IMR-90 (cell line): Measurements from ENCODE around the gene FITM1.

Experiments used
- CEBPB ChIP-seq: IDR thresholded peaks from 2 replicates; pipeline ENCODE4 v1.6.1; 2012; ENCODE audit warnings: low read depth, low read length, improper control_type of control experiment
- MXI1 ChIP-seq: IDR thresholded peaks from 2 replicates; pipeline ENCODE4 v1.6.1; 2012; ENCODE audit warnings: low read depth, mild to moderate bottlenecking, low read length, moderate library complexity, borderline replicate concordance
- POLR2A ChIP-seq: IDR thresholded peaks from 2 replicates; pipeline ENCODE4 v1.6.1; 2012; ENCODE audit warnings: mild to moderate bottlenecking, low read depth, low read length
- RAD21 ChIP-seq: IDR thresholded peaks from 2 replicates; pipeline ENCODE4 v1.6.1; 2012; ENCODE audit warnings: low read length, improper control_type of control experiment
- RCOR1 ChIP-seq: IDR thresholded peaks from 2 replicates; pipeline ENCODE4 v1.6.1; 2012; ENCODE audit warnings: mild to moderate bottlenecking, low read length, improper control_type of control experiment; ENCODE audit not compliant: insufficient replicate concordance
- SMC3 ChIP-seq: fragments of 150-350 bp; IDR thresholded peaks from 2 replicates; pipeline ENCODE4 v1.6.1; 2016; ENCODE audit warnings: low read depth, mild to moderate bottlenecking, antibody characterized with exemption, low read length, moderate library complexity
- TF ChIP-seq, protein P1 (sequence below): conservative IDR thresholded peaks from 2 replicates; pipeline ENCODE4 v1.5.1; 2012; ENCODE audit warnings: mild to moderate bottlenecking, low read depth, low read length, improper control_type of control experiment

DNA sequence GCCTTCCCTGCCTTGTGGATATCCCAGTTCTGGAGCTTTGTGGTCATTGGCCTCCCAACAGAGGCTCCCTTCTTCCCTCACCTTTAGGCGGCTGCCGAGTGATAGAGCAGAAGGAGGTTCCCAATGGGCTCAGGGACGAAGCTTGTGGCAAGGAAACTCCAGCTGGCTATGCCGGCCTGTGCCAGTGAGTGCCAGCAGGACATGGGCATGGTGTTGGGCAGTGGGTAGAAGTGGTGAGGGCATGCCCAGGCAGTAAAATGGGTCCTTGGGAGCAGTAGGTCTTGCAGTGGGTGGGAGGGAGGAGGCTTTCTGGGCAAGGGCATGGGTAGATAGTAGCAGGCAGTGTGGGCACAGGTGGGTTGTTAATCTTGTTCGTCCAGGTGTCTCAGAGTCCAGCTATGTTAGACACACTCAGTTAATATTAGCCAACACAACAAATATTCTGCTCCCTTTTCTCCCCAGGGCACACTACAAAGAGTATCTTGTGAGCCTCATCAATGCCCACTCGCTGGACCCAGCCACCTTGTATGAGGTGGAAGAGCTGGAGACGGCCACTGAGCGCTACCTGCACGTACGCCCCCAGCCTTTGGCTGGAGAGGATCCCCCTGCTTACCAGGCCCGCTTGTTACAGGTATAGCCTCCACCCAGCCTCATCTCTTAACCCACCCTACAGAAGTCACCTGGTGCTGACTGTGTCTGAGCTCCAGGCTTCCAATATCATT is 29.5 kb downstream of the FITM1 start:
- TF ChIP-seq POLR2A (no peak), SMC3 (no peak), CEBPB (no peak), RAD21 (no peak), RCOR1 (no peak), MXI1 (no peak)
- TF ChIP-seq, protein P1, sequence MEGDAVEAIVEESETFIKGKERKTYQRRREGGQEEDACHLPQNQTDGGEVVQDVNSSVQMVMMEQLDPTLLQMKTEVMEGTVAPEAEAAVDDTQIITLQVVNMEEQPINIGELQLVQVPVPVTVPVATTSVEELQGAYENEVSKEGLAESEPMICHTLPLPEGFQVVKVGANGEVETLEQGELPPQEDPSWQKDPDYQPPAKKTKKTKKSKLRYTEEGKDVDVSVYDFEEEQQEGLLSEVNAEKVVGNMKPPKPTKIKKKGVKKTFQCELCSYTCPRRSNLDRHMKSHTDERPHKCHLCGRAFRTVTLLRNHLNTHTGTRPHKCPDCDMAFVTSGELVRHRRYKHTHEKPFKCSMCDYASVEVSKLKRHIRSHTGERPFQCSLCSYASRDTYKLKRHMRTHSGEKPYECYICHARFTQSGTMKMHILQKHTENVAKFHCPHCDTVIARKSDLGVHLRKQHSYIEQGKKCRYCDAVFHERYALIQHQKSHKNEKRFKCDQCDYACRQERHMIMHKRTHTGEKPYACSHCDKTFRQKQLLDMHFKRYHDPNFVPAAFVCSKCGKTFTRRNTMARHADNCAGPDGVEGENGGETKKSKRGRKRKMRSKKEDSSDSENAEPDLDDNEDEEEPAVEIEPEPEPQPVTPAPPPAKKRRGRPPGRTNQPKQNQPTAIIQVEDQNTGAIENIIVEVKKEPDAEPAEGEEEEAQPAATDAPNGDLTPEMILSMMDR = no peak
